SK-N-SH treated with all-trans-retinoic acid at 6 μM for 48 hours (cell line): Measurements from ENCODE around the gene FHOD3.

Source experiments
- ATAC-seq: fragments of 200-7000 bp; cut with Tn5 transposase; 3 replicates; pipeline ENCODE4 v1.9.1; 2020; ENCODE audit warnings: mild to moderate bottlenecking, moderate library complexity
- ARNTL ChIP-seq: fragments of 450-650 bp; formaldehyde crosslinking; IDR thresholded peaks from 2 replicates; pipeline ENCODE4 v1.5.0; 2020; ENCODE audit warnings: low read depth, mild to moderate bottlenecking, moderate library complexity, borderline replicate concordance
- BACH2 ChIP-seq: fragments of 250-450 bp; sonication (Bioruptor Pico); IDR thresholded peaks from 2 replicates; pipeline ENCODE4 v1.9.0; 2021; ENCODE audit warnings: mild to moderate bottlenecking, borderline replicate concordance
- CSDC2 ChIP-seq: fragments of 250-450 bp; sonication (Bioruptor Pico); IDR thresholded peaks from 2 replicates; pipeline ENCODE4 v1.5.0; 2020; ENCODE audit warnings: mild to moderate bottlenecking, moderate library complexity
- ESRRG ChIP-seq: fragments of 250-450 bp; sonication (Bioruptor Pico); IDR thresholded peaks from 2 replicates; pipeline ENCODE4 v1.6.1; 2021; ENCODE audit warnings: mild to moderate bottlenecking
- ISL1 ChIP-seq: fragments of 250-450 bp; sonication (Bioruptor Pico); IDR thresholded peaks from 2 replicates; pipeline ENCODE4 v2.1.2; 2022; ENCODE audit warnings: mild to moderate bottlenecking, moderate library complexity
- OSR1 ChIP-seq: fragments of 250-450 bp; sonication (Bioruptor Pico); IDR thresholded peaks from 2 replicates; pipeline ENCODE4 v1.8.0; 2022; ENCODE audit warnings: moderate library complexity, mild to moderate bottlenecking, inconsistent platforms
- PPARA ChIP-seq: fragments of 250-450 bp; sonication (Bioruptor Pico); IDR thresholded peaks from 2 replicates; pipeline ENCODE4 v1.5.0; 2020; ENCODE audit warnings: mild to moderate bottlenecking, borderline replicate concordance
- RARB ChIP-seq: fragments of 250-450 bp; sonication (Bioruptor Pico); IDR thresholded peaks from 2 replicates; pipeline ENCODE4 v1.8.0; 2021; ENCODE audit warnings: mild to moderate bottlenecking, moderate library complexity
- TOX ChIP-seq: fragments of 250-450 bp; sonication (Bioruptor Pico); IDR thresholded peaks from 2 replicates; pipeline ENCODE4 v1.8.0; 2021; ENCODE audit warnings: mild to moderate bottlenecking, moderate library complexity, borderline replicate concordance
- ZC3H10 ChIP-seq: fragments of 250-450 bp; sonication (Bioruptor Pico); IDR thresholded peaks from 2 replicates; pipeline ENCODE4 v1.5.1; 2021; ENCODE audit warnings: mild to moderate bottlenecking, moderate library complexity
- ZFP30 ChIP-seq: fragments of 450-650 bp; formaldehyde crosslinking; IDR thresholded peaks from 2 replicates; pipeline ENCODE4 v1.5.0; 2022; ENCODE audit warnings: mild to moderate bottlenecking, moderate library complexity
- ZNF565 ChIP-seq: fragments of 450-650 bp; formaldehyde crosslinking; conservative IDR thresholded peaks from 2 replicates; pipeline ENCODE4 v1.5.0; 2020; ENCODE audit warnings: low read depth, mild to moderate bottlenecking, moderate library complexity
- ZNF8 ChIP-seq: fragments of 450-650 bp; formaldehyde crosslinking; IDR thresholded peaks from 2 replicates; pipeline ENCODE4 v1.5.0; 2020; ENCODE audit warnings: mild to moderate bottlenecking, moderate library complexity
- TF ChIP-seq, protein P1 (sequence below): fragments of 250-450 bp; sonication (Bioruptor Pico); IDR thresholded peaks from 2 replicates; pipeline ENCODE4 v1.8.0; 2021; ENCODE audit warnings: low read depth, mild to moderate bottlenecking, moderate library complexity, borderline replicate concordance
- TF ChIP-seq, protein P2 (sequence below): fragments of 250-450 bp; sonication (Bioruptor Pico); IDR thresholded peaks from 2 replicates; pipeline ENCODE4 v1.5.1; 2020; ENCODE audit warnings: low read depth, mild to moderate bottlenecking, moderate library complexity
- TF ChIP-seq, protein P3 (sequence below): fragments of 250-450 bp; sonication (Bioruptor Pico); IDR thresholded peaks from 2 replicates; pipeline ENCODE4 v1.8.0; 2020; ENCODE audit warnings: mild to moderate bottlenecking, moderate library complexity, borderline replicate concordance
- TF ChIP-seq, protein P4 (sequence below): fragments of 250-450 bp; sonication (Bioruptor Pico); IDR thresholded peaks from 2 replicates; pipeline ENCODE4 v1.5.0; 2020; ENCODE audit warnings: mild to moderate bottlenecking, moderate library complexity
- TF ChIP-seq, protein P5 (sequence below): fragments of 250-450 bp; sonication (Bioruptor Pico); IDR thresholded peaks from 2 replicates; pipeline ENCODE4 v1.5.1; 2021; ENCODE audit warnings: mild to moderate bottlenecking, moderate library complexity

Gene FHOD3

DNA sequence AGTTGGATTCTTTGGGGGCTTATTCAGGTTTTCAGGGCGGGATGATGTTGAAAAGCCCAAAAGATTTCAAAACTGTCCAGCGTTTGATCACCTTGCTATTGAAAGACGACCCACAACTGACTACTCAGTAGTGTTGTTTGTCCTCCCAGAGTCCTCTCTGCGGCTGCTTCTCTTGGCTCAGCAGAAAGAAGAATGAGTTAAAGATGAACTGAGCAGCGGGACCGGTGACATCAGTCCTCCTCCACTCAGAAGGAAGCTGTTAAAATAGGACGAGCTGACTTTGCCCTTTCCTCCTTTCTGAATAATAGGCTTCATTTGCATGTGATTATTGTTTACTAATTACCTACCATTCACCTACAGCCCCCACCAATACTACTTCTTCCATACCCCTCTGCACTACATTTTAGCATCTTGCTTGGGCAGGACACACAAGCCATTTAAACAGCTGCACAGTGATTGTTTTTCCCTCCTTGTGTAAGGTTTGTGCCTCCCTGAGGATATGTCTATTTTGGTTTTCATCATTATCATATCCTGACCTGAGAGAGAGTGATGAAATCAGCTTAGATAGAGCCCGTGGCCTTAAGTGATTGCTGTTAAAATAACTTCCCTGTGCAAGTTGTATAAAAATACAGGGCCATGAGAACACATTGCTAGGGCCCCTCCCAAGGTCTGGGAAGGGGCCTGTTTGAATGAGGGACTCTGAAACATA lies 261.8 kb downstream of the FHOD3 start:
- TF ChIP-seq ZNF565 (CRISPR knock-in tag) (no peak), ISL1 (no peak), PPARA (CRISPR knock-in tag) (no peak)
- TF ChIP-seq, protein P1, sequence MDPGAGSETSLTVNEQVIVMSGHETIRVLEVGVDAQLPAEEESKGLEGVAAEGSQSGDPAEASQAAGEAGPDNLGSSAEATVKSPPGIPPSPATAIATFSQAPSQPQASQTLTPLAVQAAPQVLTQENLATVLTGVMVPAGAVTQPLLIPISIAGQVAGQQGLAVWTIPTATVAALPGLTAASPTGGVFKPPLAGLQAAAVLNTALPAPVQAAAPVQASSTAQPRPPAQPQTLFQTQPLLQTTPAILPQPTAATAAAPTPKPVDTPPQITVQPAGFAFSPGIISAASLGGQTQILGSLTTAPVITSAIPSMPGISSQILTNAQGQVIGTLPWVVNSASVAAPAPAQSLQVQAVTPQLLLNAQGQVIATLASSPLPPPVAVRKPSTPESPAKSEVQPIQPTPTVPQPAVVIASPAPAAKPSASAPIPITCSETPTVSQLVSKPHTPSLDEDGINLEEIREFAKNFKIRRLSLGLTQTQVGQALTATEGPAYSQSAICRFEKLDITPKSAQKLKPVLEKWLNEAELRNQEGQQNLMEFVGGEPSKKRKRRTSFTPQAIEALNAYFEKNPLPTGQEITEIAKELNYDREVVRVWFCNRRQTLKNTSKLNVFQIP (CRISPR knock-in tag) = no peak
- TF ChIP-seq, all 23 proteins: peak for 0
- ATAC-seq = no peak

DNA sequence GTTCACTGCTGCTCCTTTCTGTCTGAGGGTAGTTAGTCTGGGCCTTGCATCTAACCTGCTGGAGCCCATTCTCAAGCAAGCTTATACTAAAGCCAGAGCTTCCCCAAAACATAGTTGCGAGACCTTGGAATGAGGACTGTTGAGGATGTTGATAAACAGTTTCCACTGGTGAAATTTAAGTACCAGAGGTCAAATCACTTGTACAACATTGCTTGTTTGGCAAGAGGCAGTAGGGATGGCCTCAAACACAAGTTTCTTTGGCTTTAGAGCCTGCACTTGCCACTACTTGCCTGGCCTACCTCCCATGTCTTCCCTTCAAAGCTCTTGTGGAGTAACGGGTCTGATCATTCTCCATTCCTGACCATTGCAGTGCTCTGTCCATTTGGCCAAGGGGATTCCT lies 262.7 kb downstream of the FHOD3 start:
- TF ChIP-seq ZC3H10 (no peak), PPARA (CRISPR knock-in tag) (no peak), ZNF8 (no peak), ESRRG (CRISPR knock-in tag) (no peak), ZFP30 (no peak), CSDC2 (CRISPR knock-in tag) (no peak), RARB (CRISPR knock-in tag) (no peak), BACH2 (no peak)
- TF ChIP-seq, protein P2, sequence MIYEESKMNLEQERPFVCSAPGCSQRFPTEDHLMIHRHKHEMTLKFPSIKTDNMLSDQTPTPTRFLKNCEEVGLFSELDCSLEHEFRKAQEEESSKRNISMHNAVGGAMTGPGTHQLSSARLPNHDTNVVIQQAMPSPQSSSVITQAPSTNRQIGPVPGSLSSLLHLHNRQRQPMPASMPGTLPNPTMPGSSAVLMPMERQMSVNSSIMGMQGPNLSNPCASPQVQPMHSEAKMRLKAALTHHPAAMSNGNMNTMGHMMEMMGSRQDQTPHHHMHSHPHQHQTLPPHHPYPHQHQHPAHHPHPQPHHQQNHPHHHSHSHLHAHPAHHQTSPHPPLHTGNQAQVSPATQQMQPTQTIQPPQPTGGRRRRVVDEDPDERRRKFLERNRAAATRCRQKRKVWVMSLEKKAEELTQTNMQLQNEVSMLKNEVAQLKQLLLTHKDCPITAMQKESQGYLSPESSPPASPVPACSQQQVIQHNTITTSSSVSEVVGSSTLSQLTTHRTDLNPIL (CRISPR knock-in tag) = no peak
- TF ChIP-seq, protein P1 (CRISPR knock-in tag) = no peak
- TF ChIP-seq, protein P3, sequence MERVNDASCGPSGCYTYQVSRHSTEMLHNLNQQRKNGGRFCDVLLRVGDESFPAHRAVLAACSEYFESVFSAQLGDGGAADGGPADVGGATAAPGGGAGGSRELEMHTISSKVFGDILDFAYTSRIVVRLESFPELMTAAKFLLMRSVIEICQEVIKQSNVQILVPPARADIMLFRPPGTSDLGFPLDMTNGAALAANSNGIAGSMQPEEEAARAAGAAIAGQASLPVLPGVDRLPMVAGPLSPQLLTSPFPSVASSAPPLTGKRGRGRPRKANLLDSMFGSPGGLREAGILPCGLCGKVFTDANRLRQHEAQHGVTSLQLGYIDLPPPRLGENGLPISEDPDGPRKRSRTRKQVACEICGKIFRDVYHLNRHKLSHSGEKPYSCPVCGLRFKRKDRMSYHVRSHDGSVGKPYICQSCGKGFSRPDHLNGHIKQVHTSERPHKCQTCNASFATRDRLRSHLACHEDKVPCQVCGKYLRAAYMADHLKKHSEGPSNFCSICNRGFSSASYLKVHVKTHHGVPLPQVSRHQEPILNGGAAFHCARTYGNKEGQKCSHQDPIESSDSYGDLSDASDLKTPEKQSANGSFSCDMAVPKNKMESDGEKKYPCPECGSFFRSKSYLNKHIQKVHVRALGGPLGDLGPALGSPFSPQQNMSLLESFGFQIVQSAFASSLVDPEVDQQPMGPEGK (CRISPR knock-in tag) = no peak
- TF ChIP-seq, protein P4, sequence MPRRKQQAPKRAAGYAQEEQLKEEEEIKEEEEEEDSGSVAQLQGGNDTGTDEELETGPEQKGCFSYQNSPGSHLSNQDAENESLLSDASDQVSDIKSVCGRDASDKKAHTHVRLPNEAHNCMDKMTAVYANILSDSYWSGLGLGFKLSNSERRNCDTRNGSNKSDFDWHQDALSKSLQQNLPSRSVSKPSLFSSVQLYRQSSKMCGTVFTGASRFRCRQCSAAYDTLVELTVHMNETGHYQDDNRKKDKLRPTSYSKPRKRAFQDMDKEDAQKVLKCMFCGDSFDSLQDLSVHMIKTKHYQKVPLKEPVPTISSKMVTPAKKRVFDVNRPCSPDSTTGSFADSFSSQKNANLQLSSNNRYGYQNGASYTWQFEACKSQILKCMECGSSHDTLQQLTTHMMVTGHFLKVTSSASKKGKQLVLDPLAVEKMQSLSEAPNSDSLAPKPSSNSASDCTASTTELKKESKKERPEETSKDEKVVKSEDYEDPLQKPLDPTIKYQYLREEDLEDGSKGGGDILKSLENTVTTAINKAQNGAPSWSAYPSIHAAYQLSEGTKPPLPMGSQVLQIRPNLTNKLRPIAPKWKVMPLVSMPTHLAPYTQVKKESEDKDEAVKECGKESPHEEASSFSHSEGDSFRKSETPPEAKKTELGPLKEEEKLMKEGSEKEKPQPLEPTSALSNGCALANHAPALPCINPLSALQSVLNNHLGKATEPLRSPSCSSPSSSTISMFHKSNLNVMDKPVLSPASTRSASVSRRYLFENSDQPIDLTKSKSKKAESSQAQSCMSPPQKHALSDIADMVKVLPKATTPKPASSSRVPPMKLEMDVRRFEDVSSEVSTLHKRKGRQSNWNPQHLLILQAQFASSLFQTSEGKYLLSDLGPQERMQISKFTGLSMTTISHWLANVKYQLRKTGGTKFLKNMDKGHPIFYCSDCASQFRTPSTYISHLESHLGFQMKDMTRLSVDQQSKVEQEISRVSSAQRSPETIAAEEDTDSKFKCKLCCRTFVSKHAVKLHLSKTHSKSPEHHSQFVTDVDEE (CRISPR knock-in tag) = no peak
- ATAC-seq = no peak

DNA sequence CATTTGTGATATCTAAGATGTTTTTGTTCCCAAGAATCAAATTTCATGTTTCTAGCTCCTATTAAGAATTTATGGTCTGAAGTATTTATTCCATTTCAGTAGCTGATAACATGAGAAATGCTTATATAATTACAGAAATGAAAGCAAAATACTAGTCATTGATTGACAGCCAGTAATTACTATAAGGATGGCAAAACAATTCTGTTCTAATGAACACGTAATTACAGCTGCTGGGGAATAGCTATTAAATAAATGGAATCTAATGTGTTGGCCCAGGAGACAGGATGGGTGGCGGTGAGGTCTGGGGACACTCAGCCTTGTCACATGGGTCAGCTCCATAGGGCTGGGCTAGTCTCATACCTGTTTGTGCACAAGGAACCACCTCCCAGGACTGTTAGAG lies 263.5 kb downstream of the FHOD3 start:
- no peak for ATAC-seq
- TF ChIP-seq, protein P5, sequence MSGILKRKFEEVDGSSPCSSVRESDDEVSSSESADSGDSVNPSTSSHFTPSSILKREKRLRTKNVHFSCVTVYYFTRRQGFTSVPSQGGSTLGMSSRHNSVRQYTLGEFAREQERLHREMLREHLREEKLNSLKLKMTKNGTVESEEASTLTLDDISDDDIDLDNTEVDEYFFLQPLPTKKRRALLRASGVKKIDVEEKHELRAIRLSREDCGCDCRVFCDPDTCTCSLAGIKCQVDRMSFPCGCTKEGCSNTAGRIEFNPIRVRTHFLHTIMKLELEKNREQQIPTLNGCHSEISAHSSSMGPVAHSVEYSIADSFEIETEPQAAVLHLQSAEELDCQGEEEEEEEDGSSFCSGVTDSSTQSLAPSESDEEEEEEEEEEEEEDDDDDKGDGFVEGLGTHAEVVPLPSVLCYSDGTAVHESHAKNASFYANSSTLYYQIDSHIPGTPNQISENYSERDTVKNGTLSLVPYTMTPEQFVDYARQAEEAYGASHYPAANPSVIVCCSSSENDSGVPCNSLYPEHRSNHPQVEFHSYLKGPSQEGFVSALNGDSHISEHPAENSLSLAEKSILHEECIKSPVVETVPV (CRISPR knock-in tag) = no peak
- TF ChIP-seq, protein P3 (CRISPR knock-in tag) = no peak
- no peak for TF ChIP-seq ZC3H10
- no peak for TF ChIP-seq OSR1 (CRISPR knock-in tag)
- TF ChIP-seq PPARA (CRISPR knock-in tag) = no peak
- TF ChIP-seq, protein P1 (CRISPR knock-in tag) = no peak
- no peak for TF ChIP-seq TOX (CRISPR knock-in tag)
- no peak for TF ChIP-seq ARNTL (CRISPR knock-in tag)
- TF ChIP-seq, protein P4 (CRISPR knock-in tag) = no peak
- no peak for TF ChIP-seq ZFP30
